DOHH2 (cell line): ENCODE results near the gene ANO6.

ENCODE experiments used
- H3F3A ChIP-seq: fragments of 200-600 bp; sonication (generic), shearing (Covaris generic); 2 replicates; pipeline ENCODE4 v1.6.0; 2016; ENCODE audit warnings: antibody characterized with exemption, mild to moderate bottlenecking; ENCODE audit not compliant: control insufficient read depth, insufficient read depth
- H3K27ac ChIP-seq: fragments of 200-600 bp; sonication (generic); 2 replicates; pipeline ENCODE4 v1.5.1; 2014; ENCODE audit warnings: low read depth, mild to moderate bottlenecking, low read length, moderate library complexity
- H3K27me3 ChIP-seq: fragments of 200-600 bp; sonication (generic); 2 replicates; pipeline ENCODE4 v1.6.1; 2014; ENCODE audit warnings: mild to moderate bottlenecking, low read length, mixed read lengths; ENCODE audit not compliant: control insufficient read depth
- H3K36me3 ChIP-seq: fragments of 200-600 bp; sonication (generic); 2 replicates; pipeline ENCODE4 v1.6.1; 2014; ENCODE audit warnings: mild to moderate bottlenecking, low read length, moderate library complexity, mixed read lengths; ENCODE audit not compliant: control insufficient read depth
- H3K4me1 ChIP-seq: fragments of 200-600 bp; sonication (generic); 2 replicates; pipeline ENCODE4 v1.6.1; 2014; ENCODE audit warnings: mild to moderate bottlenecking, low read length, mixed read lengths; ENCODE audit not compliant: control insufficient read depth
- H3K4me2 ChIP-seq: fragments of 200-600 bp; sonication (generic); 2 replicates; pipeline ENCODE4 v1.6.0; 2014; ENCODE audit warnings: mild to moderate bottlenecking, low read length, moderate library complexity
- H3K4me3 ChIP-seq: fragments of 200-600 bp; sonication (generic); 2 replicates; pipeline ENCODE4 v1.5.1; 2014; ENCODE audit warnings: mild to moderate bottlenecking, low read length, mixed read lengths
- H3K79me2 ChIP-seq: fragments of 200-600 bp; sonication (generic); 2 replicates; pipeline ENCODE4 v1.6.1; 2014; ENCODE audit warnings: mild to moderate bottlenecking, low read length, mixed read lengths; ENCODE audit not compliant: control insufficient read depth
- H3K9me2 ChIP-seq: fragments of 200-600 bp; sonication (generic); replicated peaks from 2 replicates; pipeline ENCODE4 v1.6.1; 2014; ENCODE audit warnings: mild to moderate bottlenecking, low read length, mixed read lengths; ENCODE audit not compliant: control insufficient read depth
- H3K9me3 ChIP-seq: fragments of 200-600 bp; sonication (generic); 2 replicates; pipeline ENCODE4 v1.6.1; 2014; ENCODE audit warnings: antibody characterized with exemption, low read length, mixed read lengths; ENCODE audit not compliant: control insufficient read depth, insufficient read depth
- H4K20me1 ChIP-seq: fragments of 200-600 bp; sonication (generic); 2 replicates; pipeline ENCODE4 v1.6.0; 2014; ENCODE audit warnings: low read depth, mild to moderate bottlenecking, antibody characterized with exemption, low read length, moderate library complexity; ENCODE audit not compliant: control insufficient read depth, insufficient read depth
- EZH2phosphoT487 ChIP-seq: fragments of 200-600 bp; sonication (generic); IDR thresholded peaks from 2 replicates; pipeline ENCODE4 v1.6.1; 2017; ENCODE audit warnings: borderline replicate concordance, mild to moderate bottlenecking, antibody characterized with exemption, low read length, moderate library complexity, mixed read lengths
- TF ChIP-seq, protein P1 (sequence below): fragments of 200-600 bp; sonication (generic); IDR thresholded peaks from one replicate; pipeline ENCODE4 v1.5.1; 2014; ENCODE audit warnings: antibody characterized with exemption, mild to moderate bottlenecking, low read depth, low read length; ENCODE audit not compliant: poor library complexity, severe bottlenecking

ANO6 gene

DNA sequence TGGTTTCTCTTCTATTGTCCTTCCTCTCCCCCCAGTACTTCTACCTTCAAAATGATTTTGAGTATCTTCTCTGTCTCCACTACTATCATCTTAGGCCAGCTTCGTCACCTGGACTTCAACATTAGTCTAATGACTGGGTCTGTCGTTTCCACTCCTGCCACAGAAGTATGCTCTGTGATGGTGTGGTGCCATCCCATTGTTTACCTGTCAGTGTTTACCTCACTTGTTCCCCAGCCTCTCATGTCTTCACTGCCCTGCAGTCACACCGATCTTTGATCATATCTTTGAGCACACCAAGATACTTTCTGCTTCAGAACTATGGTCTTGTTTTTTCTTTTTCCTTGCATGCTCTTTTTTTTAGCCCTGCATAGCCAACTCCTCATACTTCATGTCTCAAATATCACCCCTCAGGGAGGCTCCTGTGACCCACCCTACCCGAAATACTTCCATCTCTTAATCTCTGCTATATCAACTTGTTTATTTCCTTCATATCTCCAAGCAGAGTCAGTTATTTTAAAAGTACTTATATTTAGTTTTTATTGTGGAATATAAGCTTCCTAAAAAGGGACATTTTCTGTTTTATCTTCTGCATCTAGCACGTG lies 60.4 kb downstream of the ANO6 start:
- TF ChIP-seq, protein P1, sequence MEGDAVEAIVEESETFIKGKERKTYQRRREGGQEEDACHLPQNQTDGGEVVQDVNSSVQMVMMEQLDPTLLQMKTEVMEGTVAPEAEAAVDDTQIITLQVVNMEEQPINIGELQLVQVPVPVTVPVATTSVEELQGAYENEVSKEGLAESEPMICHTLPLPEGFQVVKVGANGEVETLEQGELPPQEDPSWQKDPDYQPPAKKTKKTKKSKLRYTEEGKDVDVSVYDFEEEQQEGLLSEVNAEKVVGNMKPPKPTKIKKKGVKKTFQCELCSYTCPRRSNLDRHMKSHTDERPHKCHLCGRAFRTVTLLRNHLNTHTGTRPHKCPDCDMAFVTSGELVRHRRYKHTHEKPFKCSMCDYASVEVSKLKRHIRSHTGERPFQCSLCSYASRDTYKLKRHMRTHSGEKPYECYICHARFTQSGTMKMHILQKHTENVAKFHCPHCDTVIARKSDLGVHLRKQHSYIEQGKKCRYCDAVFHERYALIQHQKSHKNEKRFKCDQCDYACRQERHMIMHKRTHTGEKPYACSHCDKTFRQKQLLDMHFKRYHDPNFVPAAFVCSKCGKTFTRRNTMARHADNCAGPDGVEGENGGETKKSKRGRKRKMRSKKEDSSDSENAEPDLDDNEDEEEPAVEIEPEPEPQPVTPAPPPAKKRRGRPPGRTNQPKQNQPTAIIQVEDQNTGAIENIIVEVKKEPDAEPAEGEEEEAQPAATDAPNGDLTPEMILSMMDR = no peak
- no peak for TF ChIP-seq EZH2phosphoT487
- Histone ChIP-seq H3K9me2 (no peaks in the 10 kb centered on the region), H3K4me1 (no peaks in the 10 kb centered on the region)

DNA sequence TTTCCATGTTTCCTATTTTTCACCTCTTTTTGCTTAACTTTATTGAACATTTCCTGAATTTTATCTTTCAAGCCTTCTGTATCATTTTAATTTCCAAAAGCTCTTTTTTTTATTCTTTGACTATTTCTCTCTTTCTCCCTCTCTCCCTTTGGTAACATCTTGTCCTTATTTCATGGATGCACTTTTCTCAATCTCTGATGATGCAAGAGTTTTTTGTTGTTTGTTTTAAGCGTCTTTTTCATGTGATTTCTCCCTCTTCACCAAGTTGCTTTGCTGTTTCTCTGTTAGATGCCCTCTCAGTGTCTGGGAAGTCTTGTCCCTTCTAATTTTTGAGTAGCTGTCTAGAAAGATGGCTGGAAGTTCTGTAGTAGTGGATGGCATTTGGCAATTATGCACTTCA lies 62.6 kb downstream of the ANO6 start:
- Histone ChIP-seq H3F3A (no peaks in the 10 kb centered on the region), H3K4me2 (no peak overlapping the region), H3K27me3 (no peaks in the 10 kb centered on the region), H3K4me1 (no peaks in the 10 kb centered on the region), H3K79me2 (no peaks in the 10 kb centered on the region; the same call in none of the 2 replicates), H3K9me3 (no peaks in the 10 kb centered on the region), H4K20me1 (no peaks in the 10 kb centered on the region), H3K4me3 (no peak overlapping the region), H3K27ac (no peak overlapping the region), H3K9me2 (no peaks in the 10 kb centered on the region), H3K36me3 (peaks cover 5% of the 10 kb centered on the region; the same call in 1 of the 2 replicates)
- TF ChIP-seq EZH2phosphoT487 = no peak
- TF ChIP-seq, protein P1 = no peak

More for the DNA sequence above, 60.4 kb downstream of the ANO6 start:
- Histone ChIP-seq H3K27ac (no peak overlapping the region), H3K4me3 (no peak overlapping the region), H4K20me1 (no peaks in the 10 kb centered on the region), H3K79me2 (no peaks in the 10 kb centered on the region; the same call in none of the 2 replicates), H3F3A (no peaks in the 10 kb centered on the region), H3K27me3 (no peaks in the 10 kb centered on the region), H3K9me3 (no peaks in the 10 kb centered on the region), H3K36me3 (peaks cover 5% of the 10 kb centered on the region; the same call in 1 of the 2 replicates), H3K4me2 (no peak overlapping the region)

DNA sequence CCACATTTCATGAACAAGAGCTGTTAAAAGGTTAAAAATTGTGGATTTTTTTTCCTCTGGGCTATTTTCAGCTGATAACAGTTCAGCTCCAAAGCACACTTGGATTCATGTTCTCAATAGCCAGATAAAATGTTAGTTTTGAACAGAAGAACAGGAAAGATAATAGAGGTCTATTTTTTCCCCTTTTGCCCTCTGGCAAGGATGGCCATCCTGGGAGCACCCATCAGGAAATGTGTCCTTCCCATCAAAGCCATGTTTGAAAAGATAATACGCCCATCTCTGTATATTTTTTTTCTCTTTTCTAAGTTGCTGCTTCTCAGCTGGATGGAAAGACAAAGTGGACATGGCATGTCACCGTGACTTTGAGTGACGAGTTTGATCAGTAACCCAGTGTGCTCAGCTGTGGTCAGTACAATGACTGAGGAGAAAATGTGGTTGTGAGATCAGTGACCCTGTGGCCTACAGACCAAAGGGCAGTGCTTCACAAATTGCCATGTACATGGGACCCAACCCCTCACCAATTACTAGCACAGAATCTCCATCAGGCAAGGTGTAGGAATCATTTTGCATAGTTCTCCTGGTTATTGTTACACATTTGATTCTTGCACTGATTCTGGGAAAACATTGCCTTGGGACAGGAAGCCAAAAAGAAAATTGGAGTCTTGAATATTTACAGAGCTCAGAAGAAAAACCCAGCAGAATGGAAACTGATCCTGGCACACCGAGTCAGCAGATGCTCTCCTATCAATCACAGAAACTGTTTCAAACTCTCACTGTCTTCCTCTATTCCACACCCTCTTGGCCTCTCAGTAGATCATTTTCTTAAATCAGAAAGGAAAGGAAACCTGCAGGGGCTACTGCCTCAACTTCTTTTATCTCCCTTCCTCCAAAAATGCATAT lies 64.3 kb downstream of the ANO6 start:
- Histone ChIP-seq H3K4me3 (no peak overlapping the region), H3K9me2 (no peaks in the 10 kb centered on the region), H3K27ac (no peak overlapping the region), H3K36me3 (peaks cover 5% of the 10 kb centered on the region; the same call in 1 of the 2 replicates), H3K27me3 (no peaks in the 10 kb centered on the region), H3K4me2 (no peak overlapping the region), H3K4me1 (no peaks in the 10 kb centered on the region), H4K20me1 (no peaks in the 10 kb centered on the region), H3F3A (no peaks in the 10 kb centered on the region), H3K9me3 (no peaks in the 10 kb centered on the region), H3K79me2 (no peaks in the 10 kb centered on the region; the same call in none of the 2 replicates)
- TF ChIP-seq EZH2phosphoT487 = no peak
- TF ChIP-seq, protein P1 = no peak
